GM12874 (cell line): ENCODE results near the gene RBPJL.

Source experiments
- TF ChIP-seq, protein P1 (sequence below): IDR thresholded peaks from 2 replicates; pipeline ENCODE4 v1.5.1; 2011; ENCODE audit warnings: low read depth, mild to moderate bottlenecking, control low read depth, low read length, moderate library complexity; ENCODE audit not compliant: insufficient read depth

Gene RBPJL

DNA sequence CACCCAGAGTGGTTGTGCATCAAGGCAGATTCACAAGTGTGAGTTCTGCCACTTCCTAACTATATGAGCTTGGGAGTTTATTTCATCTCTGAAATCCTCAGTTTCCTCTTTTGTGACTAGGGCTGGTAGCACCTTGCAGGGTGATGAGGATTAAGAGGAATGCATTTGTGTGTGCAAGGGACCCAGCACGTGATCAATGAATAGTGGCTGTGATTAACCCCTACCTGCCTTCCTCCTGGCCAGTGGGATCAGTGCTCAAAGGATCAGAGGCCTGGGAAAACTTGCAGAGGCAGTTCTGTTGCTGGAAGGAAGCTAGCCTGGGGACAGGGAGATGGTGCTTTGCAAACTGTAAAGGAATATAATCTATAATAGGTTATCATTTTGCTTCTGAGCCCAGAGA lies 34.3 kb downstream of the RBPJL start:
- TF ChIP-seq, protein P1, sequence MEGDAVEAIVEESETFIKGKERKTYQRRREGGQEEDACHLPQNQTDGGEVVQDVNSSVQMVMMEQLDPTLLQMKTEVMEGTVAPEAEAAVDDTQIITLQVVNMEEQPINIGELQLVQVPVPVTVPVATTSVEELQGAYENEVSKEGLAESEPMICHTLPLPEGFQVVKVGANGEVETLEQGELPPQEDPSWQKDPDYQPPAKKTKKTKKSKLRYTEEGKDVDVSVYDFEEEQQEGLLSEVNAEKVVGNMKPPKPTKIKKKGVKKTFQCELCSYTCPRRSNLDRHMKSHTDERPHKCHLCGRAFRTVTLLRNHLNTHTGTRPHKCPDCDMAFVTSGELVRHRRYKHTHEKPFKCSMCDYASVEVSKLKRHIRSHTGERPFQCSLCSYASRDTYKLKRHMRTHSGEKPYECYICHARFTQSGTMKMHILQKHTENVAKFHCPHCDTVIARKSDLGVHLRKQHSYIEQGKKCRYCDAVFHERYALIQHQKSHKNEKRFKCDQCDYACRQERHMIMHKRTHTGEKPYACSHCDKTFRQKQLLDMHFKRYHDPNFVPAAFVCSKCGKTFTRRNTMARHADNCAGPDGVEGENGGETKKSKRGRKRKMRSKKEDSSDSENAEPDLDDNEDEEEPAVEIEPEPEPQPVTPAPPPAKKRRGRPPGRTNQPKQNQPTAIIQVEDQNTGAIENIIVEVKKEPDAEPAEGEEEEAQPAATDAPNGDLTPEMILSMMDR = no peak

DNA sequence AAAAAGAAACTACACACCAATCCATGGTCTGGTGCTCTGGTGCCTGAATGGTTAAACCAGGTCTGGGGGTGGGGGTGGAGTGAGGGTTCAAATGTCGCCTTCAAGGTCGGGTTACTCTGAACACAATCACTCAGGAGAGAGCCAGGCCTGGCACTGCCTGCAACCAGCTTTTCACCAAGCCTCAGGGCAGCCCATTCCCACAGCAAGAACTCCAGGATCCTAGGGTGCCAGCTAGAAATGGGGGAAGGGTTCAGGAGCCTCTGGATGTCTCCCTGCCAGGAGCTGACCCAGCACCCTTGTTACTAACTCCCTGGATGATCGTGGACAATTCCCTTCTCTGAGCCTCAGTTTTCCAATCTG lies 34.9 kb downstream of the RBPJL start:
- TF ChIP-seq, protein P1 = no peak

DNA sequence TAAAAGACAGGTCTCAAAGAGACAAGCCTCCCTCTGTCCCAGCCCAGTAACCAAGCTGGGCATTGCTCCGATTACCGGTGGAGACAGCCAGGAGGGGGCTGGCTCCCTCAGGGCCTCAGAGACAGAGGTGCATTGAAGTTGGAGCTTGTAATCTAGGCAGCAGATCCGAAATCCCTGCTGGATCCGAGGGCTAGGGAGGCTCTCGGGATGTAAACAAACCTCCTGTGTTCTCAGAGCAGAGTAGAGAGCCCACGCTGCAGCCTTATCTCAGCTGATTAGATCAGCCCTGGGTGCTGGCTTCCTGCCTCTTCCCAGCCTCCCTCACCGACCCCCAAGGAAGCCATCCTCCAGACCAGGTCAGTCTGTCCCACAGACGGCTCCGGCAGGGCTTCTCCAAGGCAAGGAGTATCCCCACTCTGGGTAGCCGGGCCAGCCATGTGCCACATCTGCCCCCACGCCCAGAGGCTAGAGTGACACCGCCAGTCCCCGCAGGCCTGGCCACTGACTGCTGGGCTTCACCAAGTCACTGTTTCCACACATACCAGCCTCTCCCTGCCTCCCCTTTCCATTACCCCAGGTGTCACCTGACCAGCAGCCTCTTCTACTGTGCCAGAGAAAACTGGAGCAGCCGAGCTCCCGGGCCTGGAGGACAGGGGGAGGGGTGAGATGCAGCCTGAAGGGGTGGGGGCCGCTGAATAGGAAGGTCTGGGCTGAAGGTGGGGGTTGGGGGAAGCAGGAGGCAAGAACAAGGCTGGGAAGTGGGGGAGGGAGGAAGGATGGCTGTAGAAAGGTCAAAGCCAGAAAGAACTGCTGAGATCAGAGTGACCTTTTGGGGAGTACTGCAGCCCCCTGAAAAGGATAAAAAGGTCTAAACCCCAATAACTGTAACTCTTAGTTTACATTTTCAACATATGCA lies 35.6 kb downstream of the RBPJL start:
- TF ChIP-seq, protein P1 = no peak

DNA sequence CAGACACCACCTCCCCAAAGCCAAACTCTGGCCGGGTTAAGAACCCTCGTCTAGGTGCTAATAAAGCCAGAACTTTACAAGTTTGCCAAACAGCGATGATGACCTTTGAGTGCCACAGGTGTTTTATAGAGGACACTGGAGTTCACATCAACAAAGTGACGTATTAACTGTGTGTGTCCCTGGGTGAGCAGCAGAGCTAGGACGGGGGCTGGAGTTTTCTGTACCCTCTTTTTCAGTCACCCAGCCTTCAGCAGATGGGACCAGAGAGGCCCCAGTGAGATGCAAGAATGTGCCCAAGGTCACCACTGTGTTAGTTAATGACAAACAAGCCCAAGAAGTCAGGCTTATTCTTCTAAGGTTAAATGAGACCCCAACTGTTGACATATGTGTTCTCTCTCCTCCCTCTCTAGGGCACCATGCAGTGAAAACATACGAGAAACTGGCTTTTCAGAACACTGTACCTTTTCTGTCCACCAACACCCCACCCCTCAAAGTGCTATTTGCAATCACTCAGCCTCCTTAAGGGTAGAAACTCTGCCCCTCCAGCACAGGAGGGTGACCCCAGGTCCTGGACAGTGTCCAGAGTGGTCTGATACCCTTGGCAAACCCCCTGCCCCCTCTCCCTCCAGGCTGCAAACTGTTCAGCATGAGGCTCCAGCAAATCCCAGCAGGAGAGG lies 36.4 kb downstream of the RBPJL start:
- TF ChIP-seq, protein P1 = no peak

DNA sequence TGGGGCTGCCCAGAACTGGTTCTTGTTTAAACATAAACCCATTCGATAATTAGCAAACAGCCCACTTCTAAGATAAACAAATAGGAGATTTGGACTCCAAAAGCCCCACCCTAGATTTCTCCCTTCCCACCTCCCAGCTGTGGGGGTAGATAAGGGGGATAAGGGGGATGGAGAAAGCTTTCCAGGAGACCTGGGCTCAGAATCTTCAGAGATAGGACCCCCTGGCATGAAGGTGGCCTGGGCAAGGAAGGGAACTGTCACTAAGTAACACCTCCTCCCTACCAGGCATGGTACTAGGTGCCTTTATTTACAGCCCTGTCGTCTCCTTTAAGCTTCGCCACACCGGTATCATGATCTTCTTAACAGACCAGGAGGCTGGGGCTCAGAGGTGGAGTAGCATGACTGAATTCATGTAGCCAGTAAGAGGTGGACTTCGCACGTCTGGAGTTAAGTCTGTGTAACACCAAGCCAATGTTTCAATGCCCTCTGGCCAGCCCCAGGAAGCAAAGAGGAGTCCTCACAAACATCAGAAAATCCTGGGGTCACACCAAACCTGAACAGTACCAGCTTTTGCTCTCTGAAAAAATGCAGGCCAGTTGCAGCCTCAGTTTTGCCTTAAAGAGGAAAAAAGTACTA lies 37.0 kb downstream of the RBPJL start:
- TF ChIP-seq, protein P1 = no peak

DNA sequence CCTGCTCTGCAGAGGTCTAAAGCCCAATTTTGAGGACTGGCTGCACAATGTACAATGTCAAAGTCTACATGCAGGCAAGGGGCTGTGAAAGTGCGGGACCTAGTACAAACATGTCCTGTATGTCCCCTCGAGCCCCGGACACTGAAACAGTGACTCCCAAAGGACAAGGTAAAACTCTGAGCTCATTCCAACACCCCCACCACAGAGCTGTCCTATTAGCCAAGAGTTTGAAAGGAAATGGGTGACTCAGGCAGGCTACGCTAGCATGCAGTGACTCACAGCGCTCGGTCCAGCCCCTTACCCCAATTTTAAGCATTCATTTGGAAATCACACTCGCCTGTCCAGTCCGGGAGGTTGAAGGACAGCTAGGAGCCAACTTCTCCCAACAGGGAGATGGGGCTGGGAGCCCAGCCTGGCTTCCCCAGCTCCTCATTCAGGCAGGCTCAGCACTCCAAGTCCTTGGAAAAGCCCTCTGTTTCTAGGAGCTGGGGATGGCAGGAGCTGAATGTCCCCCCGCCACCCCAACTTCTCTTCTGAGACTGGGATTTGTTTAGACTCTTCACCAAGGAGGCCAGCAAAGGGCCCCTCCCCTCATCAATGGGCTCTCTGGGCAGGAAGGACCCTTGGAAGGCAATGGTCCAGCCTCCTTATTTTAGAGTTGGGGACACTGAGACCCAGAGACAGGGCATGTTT lies 37.7 kb downstream of the RBPJL start:
- TF ChIP-seq, protein P1 = no peak
